GM21423 (cell line): ENCODE data around the gene POLR1C.
A peak's percentile ranks its signal among the peaks of the same experiment; 100 is the strongest.
"Not testable (repeated sequence)": the region's sequence is repeated elsewhere in the genome, so short reads cannot be mapped to it uniquely, and the experiment has no call there.

ENCODE experiments used
- ATAC-seq: cut with Tn5 transposase; IDR thresholded peaks from one replicate; pipeline ENCODE4 v1.9.1; 2021; ENCODE audit warnings: mild to moderate bottlenecking, moderate library complexity; ENCODE audit not compliant: unreplicated experiment

Gene POLR1C

DNA sequence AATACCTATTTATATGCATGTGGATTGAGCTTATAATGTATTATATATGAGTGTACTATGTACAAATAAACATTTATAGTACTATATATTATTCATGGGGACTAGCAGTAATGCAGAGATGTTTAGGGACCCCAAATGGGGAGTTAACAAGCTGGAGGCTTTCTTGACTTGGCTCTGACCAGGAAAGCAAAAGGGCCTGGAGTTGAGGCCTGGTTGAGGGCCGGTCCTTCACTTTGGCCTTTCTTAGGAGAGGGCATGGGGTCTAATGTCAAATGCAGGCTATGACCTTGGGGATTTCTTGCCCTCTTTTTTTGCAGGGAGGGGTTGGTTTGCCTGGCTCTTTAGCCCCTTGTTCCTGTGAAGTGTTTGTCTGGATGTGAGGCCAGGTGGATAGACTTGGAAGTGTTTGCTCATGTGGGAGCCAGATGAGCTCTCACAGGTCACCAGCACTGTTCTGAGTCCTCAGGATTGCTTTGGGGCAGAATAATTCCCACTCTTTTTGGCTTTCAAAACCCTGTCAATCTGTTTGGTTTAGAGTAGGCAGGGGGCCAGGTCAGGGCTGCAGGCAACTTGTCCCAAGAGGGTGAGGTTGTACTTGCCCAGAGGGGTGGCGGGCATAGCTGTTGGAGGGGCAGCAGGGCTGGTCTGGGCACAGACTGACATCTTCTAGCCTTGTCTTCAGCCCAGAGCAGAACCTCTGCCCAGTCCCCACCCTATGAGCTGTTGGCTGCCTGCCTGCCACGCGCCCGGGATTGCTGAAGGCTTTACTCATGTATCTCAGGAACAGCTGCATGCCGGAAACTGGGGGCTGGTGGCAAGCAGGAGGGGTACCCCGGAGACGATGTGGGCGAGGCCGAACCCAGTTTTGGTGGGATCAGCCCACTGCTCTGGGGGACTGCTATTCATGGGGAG is 24.9 kb upstream of the POLR1C start:
- ATAC-seq: no peak

DNA sequence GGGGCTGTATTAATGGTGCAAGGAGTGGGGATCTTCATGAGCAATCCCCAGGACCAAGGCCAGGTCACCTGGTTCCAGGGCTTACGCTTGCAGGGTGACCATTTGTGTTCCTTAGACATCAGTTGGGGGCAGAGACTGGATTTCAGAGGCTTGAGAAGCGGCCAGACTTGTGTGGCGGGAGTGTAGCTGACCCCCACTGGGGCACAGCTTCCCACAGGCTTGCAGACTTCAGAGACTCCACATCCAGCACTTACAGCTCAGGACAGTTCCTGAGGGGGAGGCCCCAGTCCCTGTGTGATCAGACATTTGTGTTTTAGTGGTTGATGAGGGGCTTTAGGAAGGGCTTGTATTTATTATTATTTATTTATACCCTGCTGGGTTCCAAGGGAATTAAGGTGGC is 24.2 kb upstream of the POLR1C start:
- no peak for ATAC-seq

DNA sequence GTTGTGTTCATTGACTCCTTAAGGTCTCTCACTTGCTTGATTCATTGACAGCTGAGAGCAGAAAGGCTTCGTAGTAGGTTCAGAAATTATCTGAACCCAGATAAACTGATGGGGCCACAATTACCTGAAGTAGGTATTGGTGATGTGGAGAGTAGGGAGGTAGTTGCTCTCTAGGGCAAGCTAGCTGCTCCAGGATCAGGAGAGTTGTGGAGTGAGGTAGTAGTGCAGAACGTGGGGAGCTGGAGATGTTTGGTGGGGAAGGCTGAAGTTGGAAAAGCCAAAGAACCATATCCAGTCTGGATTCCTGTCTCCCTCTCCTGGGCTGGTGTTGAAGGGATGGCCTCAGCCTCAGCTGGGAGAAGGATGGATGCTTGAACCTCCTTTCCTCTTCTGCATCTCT is 23.7 kb upstream of the POLR1C start:
- ATAC-seq: no peak

DNA sequence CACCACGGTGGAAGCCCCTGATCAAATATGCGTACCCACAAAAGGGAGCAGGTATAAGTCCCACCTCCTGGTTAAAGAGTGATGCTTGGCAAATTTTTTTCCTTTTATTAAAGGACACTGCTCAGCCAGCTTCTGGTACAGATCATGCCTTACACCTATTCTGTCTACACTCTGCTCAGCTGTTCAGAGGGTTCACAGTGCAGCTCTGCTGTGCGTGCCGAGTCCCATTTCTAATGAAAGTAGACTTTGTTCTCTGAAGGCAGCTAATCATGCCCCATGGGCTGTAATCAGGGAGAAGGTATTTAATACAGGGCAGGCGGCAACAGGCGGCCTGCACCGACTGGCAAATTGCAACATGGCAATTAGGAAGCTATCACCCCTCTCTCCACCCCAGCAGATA is 23.1 kb upstream of the POLR1C start:
- ATAC-seq: no peak

DNA sequence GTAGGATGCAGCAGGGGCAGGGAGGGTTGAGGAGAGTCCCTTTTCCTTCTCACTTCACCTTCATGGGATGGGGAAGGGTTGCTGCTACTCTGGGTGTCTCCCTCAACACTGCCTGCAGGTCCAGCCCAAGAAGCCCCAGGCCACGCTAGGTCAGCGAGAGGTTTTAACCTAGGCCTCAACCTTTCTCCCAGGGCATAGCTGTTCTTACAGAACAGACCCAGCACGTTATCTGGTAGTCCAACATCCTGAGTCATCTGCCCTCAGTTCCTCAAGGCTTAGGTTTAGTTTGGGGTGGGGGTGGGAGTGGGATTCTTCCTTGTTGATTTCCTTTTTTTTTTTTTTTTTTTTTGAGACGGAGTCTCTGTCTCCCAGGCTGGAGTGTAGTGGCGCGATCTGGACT is 22.6 kb upstream of the POLR1C start:
- no peak for ATAC-seq

DNA sequence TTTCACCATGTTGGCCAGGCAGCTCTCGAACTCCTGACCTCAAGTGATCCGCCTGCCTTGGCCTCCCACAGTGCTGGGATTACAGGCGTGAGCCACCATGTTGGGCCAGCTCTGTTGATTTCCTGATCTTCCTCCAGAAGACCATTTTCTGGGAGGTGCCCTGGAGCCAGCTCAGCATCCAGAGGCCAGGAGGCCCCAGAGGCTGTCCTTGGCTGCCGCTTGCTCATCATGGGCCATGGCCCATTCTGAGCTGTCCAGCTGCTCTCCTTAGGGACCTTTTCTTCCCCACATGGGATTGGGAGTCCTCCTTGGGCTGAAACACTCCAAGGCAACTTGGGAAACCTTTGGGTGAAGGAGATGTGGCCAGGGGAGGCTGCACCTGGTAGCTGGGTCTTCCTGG is 22.1 kb upstream of the POLR1C start:
- ATAC-seq: no peak

DNA sequence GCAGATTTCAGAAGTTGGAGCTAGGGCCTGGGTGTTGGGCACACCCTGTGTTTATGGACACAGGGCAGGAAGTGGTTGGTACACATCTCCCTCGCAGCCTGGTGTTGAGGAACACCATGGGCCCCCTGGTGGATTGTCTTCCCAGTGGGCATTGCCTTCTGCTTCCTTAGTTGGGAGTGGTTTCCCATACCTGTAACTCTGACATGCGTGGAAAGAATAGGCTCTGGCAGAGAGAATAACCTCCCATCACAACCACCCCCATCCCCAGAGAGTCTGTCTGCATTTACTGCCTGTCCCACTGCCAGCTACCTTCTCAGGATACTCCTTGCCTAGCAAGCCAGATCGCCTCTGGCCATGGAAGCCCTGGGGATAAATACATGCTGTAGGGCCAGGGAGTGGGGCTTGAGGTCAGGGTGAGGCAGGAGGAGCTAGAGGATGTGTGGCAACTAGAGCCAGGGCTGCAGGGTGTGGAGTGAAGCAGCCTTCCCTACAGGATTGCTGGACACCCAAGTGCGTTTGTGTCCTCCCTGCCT is 21.4 kb upstream of the POLR1C start:
- ATAC-seq: no peak

DNA sequence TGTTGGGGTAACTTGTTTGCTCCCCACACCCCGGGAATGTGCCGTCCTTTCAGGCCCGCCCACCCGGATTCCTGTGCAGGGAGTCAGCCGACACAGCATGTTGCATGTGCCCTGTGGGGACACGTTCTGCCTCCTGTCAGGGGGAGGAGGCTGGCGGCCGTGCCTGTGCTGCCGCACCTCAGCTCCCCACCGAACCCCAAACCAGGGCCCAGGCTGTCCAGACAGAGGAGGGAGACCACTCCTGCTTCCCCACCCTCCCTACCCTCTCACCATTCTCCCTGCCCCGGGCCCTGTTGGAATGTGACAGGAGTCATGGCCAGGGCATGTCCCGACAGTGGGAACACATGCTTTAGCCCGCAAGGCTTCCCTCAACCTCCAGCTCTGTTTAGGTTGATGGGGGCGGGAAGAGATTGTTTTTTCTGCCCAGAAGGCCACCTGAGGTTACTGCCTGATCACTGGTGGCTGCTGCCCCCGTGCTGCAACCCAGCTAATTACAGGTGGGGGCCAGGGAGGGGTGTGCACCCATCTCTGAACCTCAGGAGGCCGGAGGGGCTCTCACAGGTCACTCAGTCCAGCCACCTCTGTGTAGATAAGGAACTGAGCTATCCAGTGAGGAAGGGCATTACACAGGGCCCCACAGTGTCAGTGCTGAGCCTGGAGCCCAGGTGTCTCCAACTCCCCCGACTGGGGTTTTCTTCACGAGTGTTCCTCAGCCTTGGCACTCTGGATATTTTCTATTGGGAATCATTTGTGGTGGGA is 20.3 kb upstream of the POLR1C start:
- ATAC-seq: no peak

DNA sequence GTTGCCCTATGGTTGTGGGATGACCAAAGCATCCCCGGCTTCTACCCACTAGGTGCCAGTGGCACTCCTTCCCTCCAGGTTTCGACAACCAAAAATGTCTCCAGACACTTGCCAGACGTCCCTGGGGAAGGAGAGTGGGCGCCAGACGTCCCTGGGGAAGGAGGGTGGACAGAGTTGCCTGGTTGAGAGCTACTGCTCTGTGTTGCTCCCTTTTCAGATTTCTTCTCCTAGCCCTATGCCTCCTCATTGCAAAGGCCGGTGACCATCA is 19.8 kb upstream of the POLR1C start:
- no peak for ATAC-seq

DNA sequence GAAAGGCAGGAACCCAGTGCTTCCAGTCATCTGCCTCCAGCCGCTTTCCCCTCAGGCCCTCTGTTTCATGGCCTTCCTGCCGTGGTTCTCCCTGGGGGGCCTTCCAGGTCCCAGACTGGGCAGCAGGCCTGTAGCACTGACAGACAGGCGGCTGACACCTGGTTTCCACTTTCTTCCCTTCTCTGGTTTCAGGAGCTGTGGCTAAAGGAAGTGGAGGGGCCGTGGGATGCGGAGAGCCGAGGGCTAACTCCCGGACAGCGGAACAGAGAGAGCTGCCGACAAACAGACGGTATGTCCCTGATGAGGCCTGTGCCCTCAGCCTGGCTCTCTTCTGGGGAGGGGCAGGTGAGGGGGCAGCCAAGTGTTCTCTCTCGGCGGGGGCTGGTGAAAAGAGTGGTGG is 19.2 kb upstream of the POLR1C start:
- ATAC-seq: no peak

DNA sequence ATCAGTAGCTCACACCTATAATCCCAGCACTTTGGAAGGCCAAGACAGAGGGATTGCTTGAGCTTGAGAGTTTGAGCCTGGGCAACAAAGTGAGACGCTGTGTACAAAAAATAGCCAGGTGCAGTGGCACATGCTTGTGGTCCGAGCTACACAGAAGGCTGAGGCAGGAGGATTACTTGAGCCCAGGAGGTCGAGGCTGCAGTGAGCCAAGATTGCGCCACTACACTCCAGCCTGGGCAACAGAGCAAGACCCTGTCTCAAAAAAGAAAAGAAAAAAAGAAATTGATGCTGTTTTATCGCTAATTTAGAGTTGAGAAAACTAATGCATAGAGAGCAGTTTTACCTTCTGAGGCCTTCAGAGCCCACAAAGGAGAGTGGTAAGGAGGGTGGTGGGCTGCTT is 18.6 kb upstream of the POLR1C start:
- not testable (repeated sequence) for ATAC-seq

DNA sequence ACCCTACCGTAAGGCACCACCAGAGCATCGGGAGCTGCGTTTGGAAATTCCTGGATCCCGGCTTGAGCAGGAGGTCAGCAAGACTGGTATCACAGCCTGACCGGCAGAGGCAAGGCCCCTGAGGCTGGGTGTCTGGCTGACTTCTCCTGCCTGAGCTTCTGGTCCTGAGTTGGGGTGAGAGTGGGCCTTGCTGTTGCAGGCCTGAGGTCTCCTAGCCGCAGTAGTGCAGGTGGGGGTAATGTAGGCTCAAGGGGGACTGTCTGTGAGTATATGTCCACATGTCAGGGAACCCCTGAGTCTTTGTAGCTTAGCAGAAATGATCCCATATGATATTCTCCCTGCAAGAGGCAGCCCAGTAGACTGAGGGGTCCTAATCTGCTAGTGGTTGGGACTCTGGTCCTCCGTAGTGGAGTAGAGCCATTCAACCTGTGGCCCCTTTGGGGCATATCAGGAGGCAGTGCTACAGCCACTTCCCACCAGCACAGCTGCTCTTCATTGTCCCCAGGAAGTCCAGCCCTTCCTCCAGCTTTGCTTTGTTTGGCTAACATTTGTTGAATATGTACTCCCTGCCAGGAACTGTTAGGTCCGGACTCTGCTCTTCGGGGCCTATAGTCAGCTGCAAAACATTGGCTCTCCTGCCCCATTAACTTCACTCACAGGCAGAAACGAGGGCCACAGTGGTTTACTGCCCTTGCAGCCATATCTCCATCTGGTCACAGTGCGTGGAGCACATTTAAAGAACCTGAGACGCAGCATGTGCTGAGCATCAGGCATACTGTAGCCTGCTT is 17.7 kb upstream of the POLR1C start:
- ATAC-seq: no peak

DNA sequence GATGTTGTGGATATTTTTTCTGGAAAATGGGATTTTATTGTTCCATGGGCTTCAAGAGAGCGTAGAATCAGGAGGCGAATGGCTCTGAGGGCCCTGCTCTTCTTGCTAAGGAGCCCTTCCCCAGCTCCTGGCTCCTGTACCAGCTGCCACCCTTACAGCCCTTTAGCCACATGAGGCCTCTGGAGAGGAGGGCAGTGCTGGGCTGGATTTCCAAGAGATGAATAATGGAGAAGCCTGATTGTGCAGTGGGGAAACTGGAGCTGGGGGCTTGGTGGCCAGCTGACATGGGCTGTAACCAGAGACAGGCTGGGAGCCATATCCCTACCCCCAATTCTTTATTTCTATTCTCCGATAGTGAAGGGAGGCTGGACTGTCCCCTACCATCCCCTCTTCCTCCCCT is 16.0 kb upstream of the POLR1C start:
- no peak for ATAC-seq

DNA sequence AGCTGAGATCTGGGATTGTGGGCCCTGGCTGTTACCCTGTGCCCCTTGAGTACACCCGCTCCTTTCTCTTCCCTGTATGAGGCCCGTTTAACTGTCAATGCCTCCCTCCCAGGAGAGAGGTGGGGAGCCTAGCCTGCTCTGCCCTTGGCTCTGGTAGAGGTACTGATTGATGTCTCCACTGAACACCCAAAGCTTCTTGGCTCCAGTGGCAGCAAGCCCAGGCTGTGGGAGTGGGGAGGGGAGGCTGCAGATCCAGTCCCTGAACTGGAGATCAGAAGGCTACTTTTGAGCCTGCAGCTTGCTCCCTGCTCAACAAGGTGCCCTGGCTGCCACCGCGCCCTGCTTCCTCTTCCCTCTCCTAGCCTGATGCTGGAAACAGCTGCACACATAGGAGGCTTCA is 14.2 kb upstream of the POLR1C start:
- no peak for ATAC-seq

DNA sequence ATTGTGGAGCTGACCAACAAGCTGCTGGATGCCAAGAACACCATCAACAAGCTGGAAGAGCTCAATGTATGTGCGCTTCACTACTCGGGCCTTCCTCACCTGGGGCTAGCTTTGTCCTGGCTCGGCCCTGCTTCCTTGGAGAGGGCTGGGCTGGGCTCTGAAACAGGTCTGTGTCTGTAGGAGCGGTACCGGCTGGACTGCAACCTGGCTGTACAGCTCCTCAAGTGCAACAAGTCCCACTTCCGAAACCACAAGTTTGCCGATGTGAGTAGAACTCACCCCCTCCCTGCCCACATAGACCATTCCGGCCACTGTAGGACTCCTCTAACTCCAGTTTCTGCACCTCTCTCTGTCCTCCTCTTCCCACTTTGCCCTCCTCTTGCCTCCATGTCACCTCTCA is 13.4 kb upstream of the POLR1C start:
- ATAC-seq: no peak

DNA sequence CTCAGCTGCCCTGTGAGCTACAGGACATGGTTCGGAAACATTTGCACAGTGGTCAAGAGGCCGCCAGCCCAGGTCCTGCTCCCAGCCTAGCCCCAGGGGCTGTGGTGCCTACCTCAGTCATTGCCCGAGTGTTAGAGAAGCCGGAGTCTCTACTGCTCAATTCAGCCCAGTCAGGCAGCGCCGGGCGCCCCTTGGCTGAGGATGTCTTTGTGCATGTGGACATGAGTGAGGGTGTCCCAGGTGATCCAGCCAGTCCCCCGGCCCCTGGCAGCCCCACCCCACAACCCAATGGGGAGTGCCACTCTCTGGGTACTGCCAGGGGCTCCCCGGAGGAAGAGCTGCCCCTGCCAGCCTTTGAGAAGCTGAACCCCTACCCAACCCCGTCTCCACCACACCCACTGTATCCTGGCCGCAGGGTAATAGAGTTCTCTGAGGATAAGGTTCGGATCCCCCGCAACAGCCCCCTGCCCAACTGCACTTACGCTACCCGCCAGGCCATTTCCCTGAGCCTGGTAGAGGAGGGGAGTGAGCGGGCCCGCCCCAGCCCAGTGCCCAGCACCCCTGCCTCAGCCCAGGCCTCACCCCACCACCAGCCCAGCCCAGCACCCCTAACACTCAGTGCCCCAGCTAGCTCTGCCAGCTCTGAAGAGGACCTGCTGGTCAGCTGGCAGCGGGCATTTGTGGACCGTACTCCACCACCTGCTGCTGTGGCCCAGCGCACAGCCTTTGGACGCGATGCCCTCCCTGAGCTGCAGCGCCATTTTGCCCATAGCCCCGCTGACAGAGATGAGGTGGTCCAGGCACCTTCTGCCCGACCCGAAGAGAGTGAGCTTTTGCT is 11.9 kb upstream of the POLR1C start:
- no peak for ATAC-seq

DNA sequence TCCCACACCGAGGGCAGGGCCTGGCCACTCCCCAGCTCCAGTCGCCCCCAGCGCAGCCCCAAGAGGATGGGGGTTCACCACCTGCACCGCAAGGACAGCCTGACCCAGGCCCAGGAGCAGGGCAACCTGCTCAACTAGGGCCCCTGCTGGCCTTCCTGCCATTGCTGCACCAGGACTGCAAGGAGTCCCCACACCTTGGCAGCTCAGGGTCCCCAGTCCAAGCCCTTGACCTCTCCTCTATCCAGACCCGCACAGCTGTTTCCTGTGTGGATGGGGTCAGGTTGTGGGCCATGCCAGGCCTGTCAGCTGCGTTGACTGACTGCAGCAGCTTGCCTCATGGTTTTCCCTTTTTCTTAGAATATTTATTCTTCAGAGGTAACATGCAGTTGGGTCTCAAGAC is 11.2 kb upstream of the POLR1C start:
- no peak for ATAC-seq

DNA sequence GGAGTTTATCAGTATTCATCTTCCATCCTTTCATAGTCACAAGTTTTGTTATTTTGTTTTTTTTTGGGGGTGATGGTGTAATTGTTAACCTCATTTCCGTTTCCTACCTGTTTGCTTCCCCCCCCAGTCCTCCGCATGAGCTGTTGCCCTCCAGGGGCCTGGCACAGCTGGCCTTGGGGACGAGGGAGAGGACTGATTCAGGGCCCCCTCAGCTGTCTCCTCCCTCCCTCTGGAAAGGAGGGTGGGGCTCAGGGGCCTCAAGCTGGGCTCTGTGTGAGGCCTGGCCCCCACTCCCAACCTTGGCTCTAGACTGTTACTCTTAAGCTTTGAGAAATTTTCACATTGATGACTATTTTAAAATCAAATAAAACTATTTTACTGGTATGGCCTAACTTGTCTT is 10.7 kb upstream of the POLR1C start:
- ATAC-seq: no peak

DNA sequence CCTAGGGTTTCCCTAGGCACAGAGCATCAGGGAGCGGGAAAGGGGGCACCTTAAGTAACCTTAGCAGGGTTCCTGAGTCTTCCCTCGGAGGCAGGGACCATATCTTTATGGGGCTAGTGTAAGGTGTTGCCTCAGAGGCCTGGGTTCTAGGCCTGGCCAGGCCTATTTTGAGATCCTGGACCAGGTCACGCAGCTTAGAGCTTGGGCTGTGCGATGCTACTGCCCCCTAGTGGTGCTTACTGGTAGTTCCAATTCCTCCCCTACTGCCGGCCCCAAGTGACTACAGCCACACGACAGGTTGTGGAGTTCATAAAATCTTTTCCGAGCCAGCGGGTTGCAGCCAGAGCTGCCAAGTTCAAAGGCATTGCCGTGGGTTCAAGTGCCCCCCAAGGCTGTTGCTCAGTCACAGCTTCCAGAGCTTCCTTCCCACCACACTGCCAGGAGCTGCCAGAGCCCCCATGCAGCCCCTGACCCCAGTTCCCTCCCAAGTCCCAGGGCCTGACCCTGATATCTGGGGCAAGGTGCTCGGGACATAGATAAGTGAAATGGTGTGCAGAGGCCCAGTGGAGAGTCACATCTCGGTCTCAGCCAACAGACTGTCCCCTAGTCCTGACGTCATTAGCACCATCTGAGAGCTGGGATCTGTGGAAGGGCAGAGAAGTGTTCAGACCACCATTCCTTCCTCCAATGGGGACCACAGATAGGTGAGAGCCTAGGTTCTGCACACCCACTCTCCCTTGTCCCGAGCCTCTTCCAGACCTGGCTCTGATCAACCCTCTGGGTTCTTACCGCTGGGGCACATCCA is 10.0 kb upstream of the POLR1C start:
- peak; percentile 36 for ATAC-seq
